Stimulated activated CD4-positive, alpha-beta T cell treated with anti-CD3 and anti-CD28 coated beads, Interleukin-1b, Interleukin-23, amount 100 ng/mL, for 48 hours (primary cell): ENCODE results near the gene NAT8.
"Not testable (repeated sequence)": the region's sequence is repeated elsewhere in the genome, so short reads cannot be mapped to it uniquely, and the experiment has no call there.

Experiments
- DNase-seq: peaks from one replicate; pipeline ENCODE4 v3.0.0-alpha.2; 2020

Gene NAT8

GRCh38 chr2:73630662-73631266, 11.5 kb downstream of the NAT8 start:
- not testable (repeated sequence) for DNase-seq

GRCh38 chr2:73628493-73628892, 13.7 kb downstream of the NAT8 start:
- not testable (repeated sequence) for DNase-seq

GRCh38 chr2:73626237-73626636, 16.0 kb downstream of the NAT8 start:
- not testable (repeated sequence) for DNase-seq

- DNase-seq = not testable (repeated sequence)
Observed at GRCh38 chr2:73624625-73625024, 17.6 kb downstream of the NAT8 start.

GRCh38 chr2:73624036-73624435, 18.2 kb downstream of the NAT8 start:
- not testable (repeated sequence) for DNase-seq

- DNase-seq = not testable (repeated sequence)
Observed at GRCh38 chr2:73619925-73620324, 22.3 kb downstream of the NAT8 start.

GRCh38 chr2:73614997-73615396, 27.2 kb downstream of the NAT8 start:
- no peak for DNase-seq

- DNase-seq = no peak
Observed at GRCh38 chr2:73614105-73614504, 28.1 kb downstream of the NAT8 start.

GRCh38 chr2:73611867-73612266, 30.4 kb downstream of the NAT8 start:
- no peak for DNase-seq

- no peak for DNase-seq
Observed at GRCh38 chr2:73611193-73611592, 31.0 kb downstream of the NAT8 start.

- no peak for DNase-seq
Observed at GRCh38 chr2:73610111-73610510, 32.1 kb downstream of the NAT8 start.

GRCh38 chr2:73604589-73604988, 37.6 kb downstream of the NAT8 start:
- not testable (repeated sequence) for DNase-seq

- DNase-seq = peak; percentile 38
Observed at GRCh38 chr2:73603099-73603588, 39.1 kb downstream of the NAT8 start.

GRCh38 chr2:73601780-73602179, 40.4 kb downstream of the NAT8 start:
- DNase-seq = no peak

- no peak for DNase-seq
Observed at GRCh38 chr2:73594251-73594650, 48.0 kb downstream of the NAT8 start.

- DNase-seq = no peak
Observed at GRCh38 chr2:73593680-73594079, 48.5 kb downstream of the NAT8 start.
